PC-9 (cell line): ENCODE results near the gene KIFC3. TPM values are rescaled to one million over a fixed set of nuclear protein-coding genes. Genes with fewer than 3 reads are reported as not detected.

Experiments used
- BruUV-seq: library from RNA; stranded (reverse); fragments of 400-500 nt; replicated peaks from 2 replicates; lab custom pipeline; 2021; lab: Mats Ljungman, UMichigan
- CTCF ChIA-PET: fragments of 300-600 bp; sonication (Branson Sonifier 250); formaldehyde crosslinking; loops from one replicate; lab custom pipeline; 2022; ENCODE audit warnings: antibody characterized with exemption; lab: Charles Lee
- POLR2A ChIA-PET: fragments of 300-600 bp; sonication (Branson Sonifier 250); formaldehyde crosslinking; loops from one replicate; lab custom pipeline; 2022; ENCODE audit warnings: antibody characterized with exemption; ENCODE audit not compliant: unreplicated experiment; lab: Charles Lee
- DNase-seq, 2 experiments: peaks; one replicate each; pipeline versions ENCODE4 v3.0.0 to v3.0.0-alpha.2; 2015 to 2022; ENCODE audit warnings: mixed read lengths in 1 of 2
- H2AFZ ChIP-seq: fragments of 200-600 bp; sonication (generic); 2 replicates; pipeline ENCODE4 v1.8.1; 2017; ENCODE audit warnings: antibody characterized with exemption
- H3F3A ChIP-seq: fragments of 200-600 bp; sonication (generic); 2 replicates; pipeline ENCODE4 v1.8.1; 2017; ENCODE audit warnings: antibody characterized with exemption, mild to moderate bottlenecking, low read depth; ENCODE audit not compliant: insufficient read depth
- H3K27ac ChIP-seq: fragments of 200-600 bp; sonication (generic); 2 replicates; pipeline ENCODE4 v1.6.1; 2016; ENCODE audit warnings: mixed run types
- H3K27me3 ChIP-seq: fragments of 200-600 bp; sonication (generic); 2 replicates; pipeline ENCODE4 v1.6.1; 2016; ENCODE audit warnings: low read depth, mixed run types; ENCODE audit not compliant: insufficient read depth
- H3K36me3 ChIP-seq: fragments of 200-600 bp; sonication (generic); 2 replicates; pipeline ENCODE4 v1.6.1; 2016; ENCODE audit warnings: low read depth, mixed run types
- H3K4me1 ChIP-seq: fragments of 200-600 bp; sonication (generic); replicated peaks from 2 replicates; pipeline ENCODE4 v1.6.1; 2016; ENCODE audit warnings: mixed run types; ENCODE audit not compliant: insufficient read depth
- H3K4me2 ChIP-seq: fragments of 200-600 bp; sonication (generic); 2 replicates; pipeline ENCODE4 v1.6.1; 2017; ENCODE audit warnings: mixed run types
- H3K4me3 ChIP-seq: fragments of 200-600 bp; sonication (generic); 2 replicates; pipeline ENCODE4 v1.6.1; 2016; ENCODE audit warnings: mixed run types
- H3K79me2 ChIP-seq: fragments of 200-600 bp; sonication (generic); 2 replicates; pipeline ENCODE4 v1.6.1; 2017; ENCODE audit warnings: low read depth, mixed run types
- H3K9me2 ChIP-seq: fragments of 200-600 bp; sonication (generic); 2 replicates; pipeline ENCODE4 v1.8.1; 2017; ENCODE audit warnings: mild to moderate bottlenecking; ENCODE audit not compliant: insufficient read depth
- H3K9me3 ChIP-seq: fragments of 200-600 bp; sonication (generic); 2 replicates; pipeline ENCODE4 v1.8.1; 2016; ENCODE audit warnings: low read depth; ENCODE audit not compliant: insufficient read depth
- H4K20me1 ChIP-seq: fragments of 200-600 bp; sonication (generic); 2 replicates; pipeline ENCODE4 v1.8.1; 2017; ENCODE audit not compliant: insufficient read depth
- EZH2 ChIP-seq: fragments of 200-600 bp; sonication (generic); IDR thresholded peaks from 2 replicates; pipeline ENCODE4 v1.8.0; 2017; ENCODE audit warnings: antibody characterized with exemption, low read depth
- intact Hi-C: fragments of 100-400 bp; cut with micrococcal nuclease; formaldehyde crosslinking; loops from one replicate; pipeline ENCODE4 v1.10.0; 2022; ENCODE audit not compliant: unreplicated experiment
- total RNA-seq: library from RNA; stranded (reverse); gene quantifications from 2 replicates; pipeline ENCODE4 v1.2.3, GENCODE V29; 2021
- TF ChIP-seq, protein P1 (sequence below): fragments of 200-600 bp; sonication (generic); conservative IDR thresholded peaks from 2 replicates; pipeline ENCODE4 v1.6.1; 2017; ENCODE audit warnings: mixed run types, antibody characterized with exemption, mild to moderate bottlenecking, moderate library complexity

The KIFC3 gene
- total RNA-seq, 1 experiment from 2014 or later = 52.5 TPM

- BruUV-seq = no TSS peak
- no peak for DNase-seq
- Histone ChIP-seq H3K4me3 (no peak overlapping the region), H3K27ac (no peak overlapping the region), H3K9me2 (no peaks in the 10 kb centered on the region), H3K4me2 (no peak overlapping the region), H4K20me1 (no peaks in the 10 kb centered on the region), H3K79me2 (peaks cover 14% of the 10 kb centered on the region), H3K27me3 (no peaks in the 10 kb centered on the region), H3K9me3 (no peaks in the 10 kb centered on the region), H3K4me1 (peaks cover 16% of the 10 kb centered on the region), H3K36me3 (peaks cover 17% of the 10 kb centered on the region), H3F3A (peaks cover 14% of the 10 kb centered on the region; the same call in 1 of the 2 replicates), H2AFZ (no peak overlapping the region)
- TF ChIP-seq, protein P1, sequence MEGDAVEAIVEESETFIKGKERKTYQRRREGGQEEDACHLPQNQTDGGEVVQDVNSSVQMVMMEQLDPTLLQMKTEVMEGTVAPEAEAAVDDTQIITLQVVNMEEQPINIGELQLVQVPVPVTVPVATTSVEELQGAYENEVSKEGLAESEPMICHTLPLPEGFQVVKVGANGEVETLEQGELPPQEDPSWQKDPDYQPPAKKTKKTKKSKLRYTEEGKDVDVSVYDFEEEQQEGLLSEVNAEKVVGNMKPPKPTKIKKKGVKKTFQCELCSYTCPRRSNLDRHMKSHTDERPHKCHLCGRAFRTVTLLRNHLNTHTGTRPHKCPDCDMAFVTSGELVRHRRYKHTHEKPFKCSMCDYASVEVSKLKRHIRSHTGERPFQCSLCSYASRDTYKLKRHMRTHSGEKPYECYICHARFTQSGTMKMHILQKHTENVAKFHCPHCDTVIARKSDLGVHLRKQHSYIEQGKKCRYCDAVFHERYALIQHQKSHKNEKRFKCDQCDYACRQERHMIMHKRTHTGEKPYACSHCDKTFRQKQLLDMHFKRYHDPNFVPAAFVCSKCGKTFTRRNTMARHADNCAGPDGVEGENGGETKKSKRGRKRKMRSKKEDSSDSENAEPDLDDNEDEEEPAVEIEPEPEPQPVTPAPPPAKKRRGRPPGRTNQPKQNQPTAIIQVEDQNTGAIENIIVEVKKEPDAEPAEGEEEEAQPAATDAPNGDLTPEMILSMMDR = no peak
- TF ChIP-seq EZH2 = no peak
- intact Hi-C loops = no loop called here
- CTCF ChIA-PET = no interaction called here
- POLR2A ChIA-PET = no interaction called here
These were observed 10.9 kb downstream of the KIFC3 start for GRCh38 chr16:57791195-57791892.

GRCh38 chr16:57788951-57789350 lies 13.3 kb downstream of the KIFC3 start:
- no peak overlapping the region for H3K27ac ChIP-seq
- CTCF ChIA-PET = interaction anchor here (0.8 kb wide), 1 partner anchor 31 kb away, joined by 3 read pairs; no protein-coding TSS in a partner anchor
- intact Hi-C loops = no loop called here
- H3K36me3 ChIP-seq = peaks cover 15% of the 10 kb centered on the region
- H3K4me2 ChIP-seq = no peak overlapping the region
- no peaks in the 10 kb centered on the region for H3K9me3 ChIP-seq
- BruUV-seq = no TSS peak
- TF ChIP-seq, protein P1 = no peak
- no peak for TF ChIP-seq EZH2
- no peaks in the 10 kb centered on the region for H3K4me1 ChIP-seq
- no peak for DNase-seq
- no peak overlapping the region for H2AFZ ChIP-seq
- no peak overlapping the region for H3K4me3 ChIP-seq
- no peaks in the 10 kb centered on the region; the same call in 1 of the 2 replicates for H3K79me2 ChIP-seq
- H4K20me1 ChIP-seq = no peaks in the 10 kb centered on the region
- no peaks in the 10 kb centered on the region for H3K27me3 ChIP-seq
- no peaks in the 10 kb centered on the region for H3K9me2 ChIP-seq
- peaks cover 6% of the 10 kb centered on the region; the same call in 1 of the 2 replicates for H3F3A ChIP-seq
- POLR2A ChIA-PET = no interaction called here

GRCh38 chr16:57788252-57788841 lies 13.9 kb downstream of the KIFC3 start:
- no peaks in the 10 kb centered on the region for H3K27me3 ChIP-seq
- DNase-seq = no peak
- H3K79me2 ChIP-seq = no peaks in the 10 kb centered on the region; the same call in 1 of the 2 replicates
- BruUV-seq = no TSS peak
- peaks cover 6% of the 10 kb centered on the region; the same call in 1 of the 2 replicates for H3F3A ChIP-seq
- no peaks in the 10 kb centered on the region for H4K20me1 ChIP-seq
- TF ChIP-seq EZH2 = no peak
- TF ChIP-seq, protein P1 = no peak
- H3K4me2 ChIP-seq = no peak overlapping the region
- ChIA-PET CTCF (interaction anchor here (0.8 kb wide), 1 partner anchor 31 kb away, joined by 3 read pairs; no protein-coding TSS in a partner anchor), POLR2A (interaction anchor here (0.5 kb wide), 1 partner anchor 19 kb away, joined by 8 read pairs; no protein-coding TSS in a partner anchor)
- no peak overlapping the region for H3K4me3 ChIP-seq
- no peaks in the 10 kb centered on the region for H3K9me2 ChIP-seq
- no peak overlapping the region for H2AFZ ChIP-seq
- no peak overlapping the region for H3K27ac ChIP-seq
- no peaks in the 10 kb centered on the region for H3K9me3 ChIP-seq
- intact Hi-C loops = no loop called here
- no peaks in the 10 kb centered on the region for H3K4me1 ChIP-seq
- peaks cover 15% of the 10 kb centered on the region for H3K36me3 ChIP-seq
